Cortex of kidney (tissue), 1 donor: ENCODE data around the gene H19.

Source experiments
- DNase-seq: peaks from one replicate; lab custom pipeline; 2025; lab: John Stamatoyannopoulos, UW

The H19 gene

GRCh38 chr11:1982873-1983600 is 14.6 kb downstream of the H19 start:
- no peak for DNase-seq

GRCh38 chr11:1979607-1980006 is 18.0 kb downstream of the H19 start:
- no peak for DNase-seq

GRCh38 chr11:1978720-1979473 is 18.7 kb downstream of the H19 start:
- DNase-seq = no peak

- DNase-seq = no peak
Measured at GRCh38 chr11:1975185-1975584, 22.5 kb downstream of the H19 start.

GRCh38 chr11:1970956-1971355 is 26.7 kb downstream of the H19 start:
- DNase-seq = no peak

GRCh38 chr11:1969776-1970175 is 27.9 kb downstream of the H19 start:
- no peak for DNase-seq

- no peak for DNase-seq
Measured at GRCh38 chr11:1969035-1969434, 28.6 kb downstream of the H19 start.

GRCh38 chr11:1968454-1969002 is 29.1 kb downstream of the H19 start:
- DNase-seq = no peak

- DNase-seq = no peak
Measured at GRCh38 chr11:1967641-1968225, 29.9 kb downstream of the H19 start.

- no peak for DNase-seq
Measured at GRCh38 chr11:1966531-1966930, 31.1 kb downstream of the H19 start.

- no peak for DNase-seq
Measured at GRCh38 chr11:1964955-1965354, 32.7 kb downstream of the H19 start.

- DNase-seq = no peak
Measured at GRCh38 chr11:1964348-1964747, 33.3 kb downstream of the H19 start.

- no peak for DNase-seq
Measured at GRCh38 chr11:1963864-1964263, 33.8 kb downstream of the H19 start.

- DNase-seq = no peak
Measured at GRCh38 chr11:1959786-1960185, 37.9 kb downstream of the H19 start.

- DNase-seq = no peak
Measured at GRCh38 chr11:1958367-1958766, 39.3 kb downstream of the H19 start.

GRCh38 chr11:1953489-1954266 is 44.0 kb downstream of the H19 start:
- no peak for DNase-seq

- no peak for DNase-seq
Measured at GRCh38 chr11:1952806-1953482, 44.7 kb downstream of the H19 start.

- no peak for DNase-seq
Measured at GRCh38 chr11:1949922-1950321, 47.7 kb downstream of the H19 start.

GRCh38 chr11:1949302-1949701 is 48.3 kb downstream of the H19 start:
- no peak for DNase-seq

- DNase-seq = no peak
Measured at GRCh38 chr11:1948389-1948788, 49.3 kb downstream of the H19 start.

GRCh38 chr11:1947592-1948237 is 49.9 kb downstream of the H19 start:
- no peak for DNase-seq
